ENCODE measurements around the gene NSMF.

The NSMF gene

GRCh38 chr9:137456864-137457405, 2.2 kb downstream of the NSMF start:
- no peak for DNase-seq

- DNase-seq = no peak
Observed at GRCh38 chr9:137456061-137456863, 2.9 kb downstream of the NSMF start.

DNA sequence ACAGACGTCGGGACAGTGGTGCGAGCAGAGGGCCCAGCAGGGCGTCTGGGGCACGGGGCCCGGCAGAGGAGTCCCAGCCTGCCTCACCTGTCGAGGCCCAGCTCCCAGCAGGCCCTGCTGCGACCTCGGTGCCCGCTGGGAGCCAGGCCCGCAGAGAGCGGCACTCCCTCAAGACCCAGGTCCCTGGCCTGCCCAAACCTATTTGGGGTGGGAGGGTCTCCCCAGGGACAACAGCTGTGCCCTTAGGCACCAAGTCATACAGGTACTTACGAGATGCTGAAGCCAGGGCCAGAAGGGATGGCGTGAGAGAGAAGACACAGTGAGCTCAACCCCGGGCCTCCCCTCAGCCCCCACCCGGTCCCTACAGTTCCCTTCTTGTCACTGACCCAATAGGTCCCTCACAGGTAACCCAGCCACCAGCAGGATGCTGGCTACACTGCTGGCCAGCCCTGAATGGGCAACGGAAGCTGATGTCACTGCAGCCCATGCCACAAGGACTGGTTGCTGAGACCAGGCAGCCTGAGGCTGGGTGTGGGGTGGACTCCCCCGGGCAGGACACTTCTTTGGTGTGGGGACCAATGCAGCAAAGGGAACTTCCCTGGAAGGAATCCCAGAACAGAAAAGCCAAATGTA, 3.7 kb downstream of the NSMF start:
- no peak for DNase-seq

DNA sequence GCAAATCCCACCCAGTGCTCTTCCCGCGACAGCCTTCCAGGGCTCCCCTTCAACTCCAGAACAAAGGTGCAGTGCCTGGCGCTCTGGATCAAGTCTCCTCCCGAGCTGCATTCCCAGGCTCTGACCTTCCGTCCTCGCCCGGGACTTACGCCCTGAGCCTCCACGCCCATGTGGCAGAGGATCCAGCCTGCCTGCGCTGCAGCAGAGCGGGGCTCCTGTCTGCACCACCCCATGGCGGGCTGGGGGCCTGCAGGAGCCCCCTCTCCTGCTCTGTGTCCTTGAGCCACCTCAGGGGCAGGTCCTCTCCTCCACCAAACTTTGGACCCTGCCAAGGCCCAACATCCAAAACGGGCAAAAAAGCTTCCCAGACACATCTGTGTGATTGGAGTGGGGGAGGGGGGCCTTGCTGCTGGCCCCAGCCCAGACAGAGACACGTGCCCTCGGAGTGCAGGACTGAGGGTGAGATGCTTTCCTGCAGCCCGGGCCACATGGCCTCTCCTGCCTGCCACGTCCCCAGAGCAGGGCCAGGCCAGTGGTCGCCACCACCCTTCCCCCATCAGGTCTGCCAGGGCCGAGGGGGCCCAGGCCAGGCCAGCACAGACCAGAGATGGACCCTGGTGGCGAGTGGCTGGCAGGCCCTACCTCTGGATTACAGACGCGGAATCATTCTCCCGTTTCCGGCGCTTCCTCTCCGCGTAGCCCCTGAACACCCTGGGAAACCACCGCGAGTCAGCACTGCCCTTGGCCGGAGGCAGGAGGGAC, 4.4 kb downstream of the NSMF start:
- peak in 1 of 5 experiments; percentile 3 for DNase-seq

DNA sequence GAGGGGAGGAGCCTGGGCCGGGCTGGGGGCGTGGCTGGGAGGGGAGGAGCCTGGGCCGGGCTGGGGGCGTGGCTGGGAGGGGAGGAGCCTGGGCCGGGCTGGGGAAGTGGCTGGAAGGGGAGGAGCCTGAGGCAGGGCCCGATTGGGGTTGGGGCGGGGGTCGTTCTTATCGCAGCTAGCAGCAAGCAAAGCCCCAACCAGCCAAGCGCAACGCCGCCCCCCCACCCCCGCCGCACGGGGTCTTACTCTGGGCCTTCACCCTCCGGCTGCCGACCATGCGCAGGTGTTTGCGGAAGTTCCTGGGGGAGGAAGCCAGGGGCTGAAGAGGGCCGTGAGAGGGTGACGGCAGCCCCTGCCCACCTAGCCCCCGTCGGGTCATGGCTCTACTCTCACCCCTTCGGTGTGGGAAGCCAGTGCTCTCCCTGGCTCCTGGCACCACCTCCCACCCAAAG, 5.0 kb downstream of the NSMF start:
- peak in 3 of 5 experiments; percentile 34 to 47 (median 40) for DNase-seq

GRCh38 chr9:137453643-137454081, 5.5 kb downstream of the NSMF start:
- DNase-seq = peak in 4 of 5 experiments; percentile 35 to 65 (median 53)

DNA sequence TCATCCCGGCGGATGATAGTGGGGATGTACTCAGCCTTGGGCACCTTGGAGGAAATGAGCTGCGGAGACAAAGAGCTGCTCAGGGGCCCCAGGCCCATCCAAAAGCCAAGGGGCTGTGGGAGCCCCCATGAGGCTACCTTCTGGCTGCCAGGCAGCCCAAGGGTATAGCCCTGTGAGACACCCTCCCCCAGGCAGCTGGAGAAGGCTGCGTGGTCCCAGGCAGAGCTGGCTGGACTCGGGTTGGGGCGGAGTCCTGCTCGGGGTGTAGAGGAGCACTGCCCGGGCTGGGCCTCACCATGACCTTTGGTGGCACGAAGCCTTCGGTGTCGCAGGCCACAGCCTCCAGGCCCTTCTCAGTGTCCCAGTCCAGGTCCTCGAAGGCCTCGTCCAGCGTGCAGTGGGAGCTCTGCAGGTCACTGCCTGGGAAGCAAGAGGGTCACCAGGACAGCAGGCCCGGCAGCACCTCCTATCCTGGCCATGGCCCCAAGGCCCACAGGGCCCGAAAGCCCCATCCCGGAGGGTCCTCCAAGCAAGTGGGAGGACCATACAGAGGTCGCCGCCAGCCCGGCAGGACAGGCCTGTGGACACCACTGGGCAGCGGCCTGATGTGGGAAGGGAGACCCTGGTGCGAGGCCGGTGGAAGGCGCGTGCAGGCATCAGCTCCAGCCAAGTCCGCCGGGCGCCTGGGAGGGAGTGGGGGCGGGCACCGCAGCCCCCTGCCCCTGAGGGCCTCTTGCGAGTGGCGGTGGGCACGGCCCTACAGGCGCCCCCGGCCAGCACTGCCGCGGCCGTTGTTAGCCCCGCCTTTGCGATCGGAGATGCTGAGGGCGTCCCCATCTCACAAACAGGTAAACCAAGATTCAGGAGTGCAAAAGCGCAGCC, 6.1 kb downstream of the NSMF start:
- peak in 1 of 5 experiments; percentile 14 for DNase-seq

GRCh38 chr9:137452006-137452760, 7.0 kb downstream of the NSMF start:
- DNase-seq = peak in 1 of 5 experiments; percentile 2

DNA sequence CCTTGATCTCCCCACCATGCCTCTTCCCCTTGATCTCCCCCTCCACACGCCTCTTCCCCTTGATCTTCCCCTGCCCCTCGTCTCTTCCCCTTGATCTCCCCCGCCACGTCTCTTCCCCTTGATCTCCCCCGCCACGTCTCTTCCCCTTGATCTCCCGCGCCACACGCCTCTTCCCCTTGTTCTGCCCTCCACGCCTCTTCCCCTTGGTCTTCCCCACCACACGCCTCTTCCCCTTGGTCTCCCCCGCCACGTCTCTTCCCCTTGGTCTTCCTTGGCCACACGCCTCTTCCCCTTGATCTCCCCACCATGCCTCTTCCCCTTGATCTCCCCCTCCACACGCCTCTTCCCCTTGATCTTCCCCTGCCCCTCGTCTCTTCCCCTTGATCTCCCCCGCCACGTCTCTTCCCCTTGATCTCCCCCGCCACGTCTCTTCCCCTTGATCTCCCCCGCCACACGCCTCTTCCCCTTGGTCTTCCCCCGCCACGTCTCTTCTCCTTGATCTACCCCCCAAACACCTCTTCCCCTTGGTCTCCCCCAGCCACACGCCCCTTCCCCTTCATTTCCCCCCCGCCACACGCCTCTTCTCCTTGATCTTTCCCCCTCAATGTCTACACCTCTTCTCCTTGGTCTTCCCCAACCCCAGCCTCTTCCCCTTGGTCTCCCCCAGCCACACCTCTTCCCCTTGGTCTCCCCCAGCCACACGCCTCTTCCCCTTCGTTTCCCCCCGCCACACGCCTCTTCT, 7.7 kb downstream of the NSMF start:
- peak in 1 of 5 experiments; percentile 6 for DNase-seq

DNA sequence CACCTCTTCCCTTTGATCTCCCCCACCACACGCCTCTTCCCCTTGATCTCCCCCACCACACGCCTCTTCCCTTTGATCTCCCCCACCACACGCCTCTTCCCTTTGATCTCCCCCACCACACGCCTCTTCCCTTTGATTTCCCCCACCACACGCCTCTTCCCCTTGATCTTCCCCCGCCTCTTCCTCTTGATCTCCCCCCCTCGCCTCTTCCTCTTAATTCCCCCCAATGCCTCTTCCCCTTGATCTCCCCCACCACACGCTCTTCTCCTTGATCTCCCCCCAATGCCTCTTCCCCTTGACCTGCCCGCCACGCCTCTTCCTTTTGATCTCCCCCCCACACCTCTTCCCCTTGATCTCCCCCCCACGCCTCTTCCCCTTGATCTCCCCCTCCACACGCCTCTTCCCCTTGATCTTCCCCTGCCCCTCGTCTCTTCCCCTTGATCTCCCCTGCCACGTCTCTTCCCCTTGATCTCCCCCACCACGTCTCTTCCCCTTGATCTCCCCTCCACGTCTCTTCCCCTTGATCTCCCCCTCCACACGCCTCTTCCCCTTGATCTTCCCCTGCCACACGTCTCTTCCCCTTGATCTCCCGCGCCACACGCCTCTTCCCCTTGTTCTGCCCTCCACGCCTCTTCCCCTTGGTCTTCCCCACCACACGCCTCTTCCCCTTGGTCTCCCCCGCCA, 8.5 kb downstream of the NSMF start:
- peak in 2 of 5 experiments; percentile 46 to 69 for DNase-seq

GRCh38 chr9:137449931-137450538, 9.1 kb downstream of the NSMF start:
- peak in 3 of 5 experiments; percentile 52 to 69 (median 60) for DNase-seq

GRCh38 chr9:137449081-137449844, 9.9 kb downstream of the NSMF start:
- no peak for DNase-seq

DNA sequence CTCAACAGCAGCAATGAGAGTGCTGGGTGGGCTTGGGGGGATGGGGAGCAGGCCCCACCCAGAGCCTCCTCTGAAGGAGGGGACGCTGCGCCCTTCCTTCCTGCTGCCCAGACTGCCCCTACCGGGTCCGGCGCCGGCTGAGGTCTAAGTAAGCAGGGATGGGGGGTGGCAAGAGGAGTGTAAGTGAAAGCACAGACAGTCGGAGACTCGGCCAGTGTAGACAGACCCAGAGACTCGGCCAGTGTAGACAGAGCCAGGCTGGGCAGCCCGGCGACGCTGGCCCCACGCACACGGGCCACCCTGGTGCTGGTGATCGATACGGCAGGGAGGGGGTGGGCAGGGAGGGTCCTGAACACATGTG, 10.6 kb downstream of the NSMF start:
- DNase-seq = no peak

DNA sequence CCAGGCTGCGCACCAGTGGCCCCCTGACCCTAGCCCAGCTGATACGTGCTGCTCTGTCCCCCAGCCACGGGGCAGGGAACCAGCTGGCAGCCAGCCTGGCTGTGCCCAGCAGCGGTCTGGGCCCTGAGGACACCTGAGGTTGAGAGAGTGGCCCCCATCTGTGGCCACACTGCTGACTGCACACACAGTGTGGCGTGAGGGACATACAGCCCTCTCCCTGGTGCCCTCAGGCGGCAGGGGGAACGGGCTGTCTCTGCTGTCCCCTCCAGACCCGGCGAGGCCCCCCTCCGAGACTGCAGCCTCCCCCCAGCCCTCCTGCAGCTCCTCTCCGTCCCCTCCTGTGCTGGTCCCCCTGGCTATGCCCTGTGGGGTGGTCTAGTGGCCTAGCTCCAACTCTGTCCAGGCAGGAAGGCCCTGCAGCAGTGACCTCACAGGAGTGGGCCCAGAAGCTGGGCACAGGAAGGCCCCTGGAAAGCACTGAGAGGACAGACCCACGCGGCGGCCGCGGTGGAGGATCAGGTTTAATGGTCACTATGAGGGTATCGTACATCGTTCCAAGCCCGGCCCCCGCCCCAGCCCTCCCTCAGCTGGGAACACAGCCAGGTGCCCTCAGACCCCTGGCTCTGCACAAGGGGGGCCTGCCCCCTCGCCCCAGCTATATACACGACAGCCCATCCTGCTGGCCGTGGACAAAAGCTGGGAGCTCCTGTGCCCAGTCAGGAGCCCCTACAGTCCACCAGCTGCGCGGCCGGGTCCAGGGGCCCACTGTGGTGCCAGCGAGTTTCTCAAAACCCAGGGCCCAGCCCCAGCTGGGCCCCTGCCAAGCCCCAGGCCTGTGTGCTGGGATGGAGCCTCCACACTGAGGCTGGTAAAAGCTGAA, 11.2 kb downstream of the NSMF start:
- no peak for DNase-seq

- no peak for DNase-seq
Observed at GRCh38 chr9:137446851-137447471, 12.2 kb downstream of the NSMF start.

- DNase-seq = no peak
Observed at GRCh38 chr9:137445930-137446431, 13.2 kb downstream of the NSMF start.

All from T-helper 2 cell (primary cell).